ENCODE results near the gene SVIL.
"Not testable (repeated sequence)": the region's sequence is repeated elsewhere in the genome, so short reads cannot be mapped to it uniquely, and the experiment has no call there.

SVIL gene

DNA sequence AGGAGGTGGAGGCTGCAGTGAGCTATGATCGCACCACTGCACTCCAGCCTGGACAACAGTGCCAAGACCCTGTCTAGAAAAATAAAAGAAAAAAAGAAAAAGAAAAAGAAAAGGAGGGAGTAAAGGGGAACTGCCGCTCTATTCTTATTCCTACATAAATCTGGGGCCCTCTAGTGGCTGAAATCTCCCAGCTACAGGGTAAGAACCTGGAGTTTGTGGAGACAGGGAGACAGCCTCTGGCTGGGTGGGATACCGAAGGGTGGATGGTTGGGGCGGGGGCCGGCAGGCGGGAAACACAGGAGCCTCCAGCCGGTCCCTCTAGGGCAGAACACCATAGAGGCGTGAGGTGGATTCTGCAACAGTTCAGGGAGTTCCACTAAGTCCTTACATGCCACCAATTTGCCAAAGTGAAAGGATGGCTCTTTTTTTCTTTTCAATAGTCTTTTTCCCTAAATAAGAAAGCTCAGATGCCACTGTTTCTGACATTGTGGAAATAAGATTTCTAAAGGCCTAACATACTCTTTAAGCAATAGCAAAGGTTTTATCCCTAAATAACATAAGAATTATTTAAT lies 117.3 kb downstream of the SVIL start:
- DNase-seq (ENCODE audit: low read depth), result peak; percentile 32
- no peak overlapping the region for H3K4me3 ChIP-seq (ENCODE audit: low read length)
- TF ChIP-seq, protein P1, sequence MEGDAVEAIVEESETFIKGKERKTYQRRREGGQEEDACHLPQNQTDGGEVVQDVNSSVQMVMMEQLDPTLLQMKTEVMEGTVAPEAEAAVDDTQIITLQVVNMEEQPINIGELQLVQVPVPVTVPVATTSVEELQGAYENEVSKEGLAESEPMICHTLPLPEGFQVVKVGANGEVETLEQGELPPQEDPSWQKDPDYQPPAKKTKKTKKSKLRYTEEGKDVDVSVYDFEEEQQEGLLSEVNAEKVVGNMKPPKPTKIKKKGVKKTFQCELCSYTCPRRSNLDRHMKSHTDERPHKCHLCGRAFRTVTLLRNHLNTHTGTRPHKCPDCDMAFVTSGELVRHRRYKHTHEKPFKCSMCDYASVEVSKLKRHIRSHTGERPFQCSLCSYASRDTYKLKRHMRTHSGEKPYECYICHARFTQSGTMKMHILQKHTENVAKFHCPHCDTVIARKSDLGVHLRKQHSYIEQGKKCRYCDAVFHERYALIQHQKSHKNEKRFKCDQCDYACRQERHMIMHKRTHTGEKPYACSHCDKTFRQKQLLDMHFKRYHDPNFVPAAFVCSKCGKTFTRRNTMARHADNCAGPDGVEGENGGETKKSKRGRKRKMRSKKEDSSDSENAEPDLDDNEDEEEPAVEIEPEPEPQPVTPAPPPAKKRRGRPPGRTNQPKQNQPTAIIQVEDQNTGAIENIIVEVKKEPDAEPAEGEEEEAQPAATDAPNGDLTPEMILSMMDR (conservative IDR thresholded peaks at IDR 0.05; ENCODE audit: low read length), result peak; percentile 68

DNA sequence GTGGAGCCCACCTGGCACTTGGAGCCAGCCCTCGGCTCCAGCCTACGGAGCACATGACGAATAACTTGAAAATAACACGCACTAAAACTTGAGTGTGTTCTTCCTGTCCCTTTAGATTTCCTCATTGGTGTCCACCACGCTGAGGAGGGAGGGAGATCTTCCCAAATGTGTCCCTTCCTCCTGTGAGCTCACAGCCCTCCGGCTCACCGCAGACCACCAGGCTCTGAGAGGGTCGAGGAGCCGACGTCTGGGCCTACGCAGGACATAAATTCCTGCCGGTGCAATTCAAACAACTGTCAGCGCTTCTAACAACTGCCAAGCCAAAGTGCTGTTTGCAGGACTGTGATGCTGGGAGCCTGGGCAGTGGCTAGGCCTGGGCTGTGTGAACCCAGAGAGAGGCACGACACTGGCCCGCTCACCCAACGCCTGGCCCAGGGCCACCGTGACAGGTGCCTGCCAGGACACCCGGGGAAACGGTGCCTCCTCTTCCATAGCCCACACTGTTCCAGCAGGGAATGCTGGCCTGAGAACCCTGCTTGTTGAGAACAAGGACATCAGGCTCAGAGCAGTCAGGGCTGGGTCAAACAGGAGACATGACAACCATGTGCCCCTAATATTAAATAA lies 118.3 kb downstream of the SVIL start:
- not testable (repeated sequence) for DNase-seq (ENCODE audit: low read depth)

DNA sequence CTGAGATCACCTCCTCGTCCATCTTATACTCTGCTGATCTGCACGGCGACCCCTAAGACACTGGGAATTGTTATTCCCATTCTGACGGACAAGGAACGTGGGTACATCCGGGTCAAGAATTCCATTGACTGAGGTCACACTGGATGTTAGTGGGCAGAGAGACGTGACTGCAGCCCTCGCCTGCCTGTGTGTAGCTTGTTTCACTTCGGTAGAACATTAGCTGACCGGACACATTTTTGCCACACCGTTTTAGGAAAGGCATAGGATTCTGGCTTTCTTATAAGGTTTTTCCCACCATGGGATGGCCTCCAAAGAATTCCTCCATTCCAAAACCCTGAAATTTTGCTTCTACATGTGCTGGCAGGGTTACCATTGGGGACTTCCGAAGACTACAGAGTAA lies 118.9 kb downstream of the SVIL start:
- not testable (repeated sequence) for H3K4me3 ChIP-seq (ENCODE audit: low read length); DNase-seq (ENCODE audit: low read depth)

More for the DNA sequence above, 118.3 kb downstream of the SVIL start:
- H3K4me3 ChIP-seq (ENCODE audit: low read length), result not testable (repeated sequence)

DNA sequence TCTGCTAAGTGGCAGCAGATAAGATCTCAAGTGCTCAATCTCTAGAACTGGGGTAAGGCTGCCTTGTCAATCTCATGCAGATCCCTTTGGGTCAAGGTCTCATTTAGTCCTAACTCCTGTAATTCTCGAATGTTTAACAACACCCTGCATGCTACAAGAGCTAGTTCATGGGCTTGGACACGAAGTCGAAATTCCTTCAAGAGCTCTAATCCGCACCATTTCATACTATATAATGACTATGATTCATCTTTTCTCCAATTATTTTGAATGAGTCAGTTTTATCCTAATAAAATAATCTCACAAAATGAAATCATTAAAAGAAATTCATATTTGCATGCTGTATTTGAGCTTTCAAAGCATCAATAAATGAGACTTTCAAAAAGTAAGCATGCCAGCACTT lies 119.7 kb downstream of the SVIL start:
- not testable (repeated sequence) for DNase-seq (ENCODE audit: low read depth)

DNA sequence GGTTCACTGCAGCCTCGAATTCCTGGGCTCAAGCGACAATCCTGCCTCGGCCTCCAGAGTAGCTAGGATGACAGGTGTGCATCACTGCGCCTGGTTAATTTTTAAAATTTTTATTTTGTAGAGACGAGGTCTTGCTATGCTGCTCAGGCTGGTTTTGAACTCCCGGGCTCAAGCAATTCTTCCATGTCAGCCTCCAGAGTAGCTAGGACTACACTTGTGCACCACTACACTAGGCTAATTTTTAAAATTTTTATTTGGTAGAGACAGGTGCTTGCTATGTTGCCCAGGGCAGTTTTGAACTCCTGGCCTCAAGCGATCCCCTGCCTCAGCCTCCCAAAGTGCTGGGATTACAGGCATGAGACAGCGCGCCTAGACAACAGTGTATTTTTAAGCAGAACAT lies 120.5 kb downstream of the SVIL start:
- TF ChIP-seq, protein P1 (conservative IDR thresholded peaks at IDR 0.05; ENCODE audit: low read length), result no peak
- H3K4me3 ChIP-seq (ENCODE audit: low read length), result no peak overlapping the region
- DNase-seq (ENCODE audit: low read depth), result no peak

More for the DNA sequence above, 119.7 kb downstream of the SVIL start:
- not testable (repeated sequence) for H3K4me3 ChIP-seq (ENCODE audit: low read length)

DNA sequence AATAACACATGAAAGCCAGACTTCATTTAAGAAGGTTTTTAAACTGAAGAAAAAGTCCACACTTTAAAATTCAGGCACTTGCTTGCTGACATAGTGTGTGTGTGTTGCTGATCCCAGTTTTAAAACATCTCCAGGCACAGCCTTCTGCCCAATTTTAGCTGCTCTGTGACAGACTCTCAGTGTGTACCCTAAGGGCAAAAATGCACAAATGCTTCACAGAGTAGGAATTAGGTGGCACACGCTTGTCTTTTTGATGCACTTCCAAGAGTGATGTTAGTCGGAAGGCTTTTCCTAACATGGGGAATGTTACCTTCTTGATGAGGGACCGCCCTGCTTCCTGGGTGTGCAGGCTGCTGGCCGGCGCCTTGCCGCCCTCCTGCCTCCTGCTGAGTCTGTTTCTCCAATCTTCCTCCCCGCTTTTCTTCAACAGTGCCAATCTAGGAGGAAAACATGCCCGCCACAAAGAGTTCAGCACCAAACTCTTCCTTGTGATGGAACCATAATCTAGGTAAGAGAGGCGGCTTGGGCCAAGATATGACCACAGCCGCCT lies 122.3 kb downstream of the SVIL start:
- TF ChIP-seq, protein P1 (conservative IDR thresholded peaks at IDR 0.05; ENCODE audit: low read length), result no peak
- H3K4me3 ChIP-seq (ENCODE audit: low read length), result no peak overlapping the region
- DNase-seq (ENCODE audit: low read depth), result no peak

DNA sequence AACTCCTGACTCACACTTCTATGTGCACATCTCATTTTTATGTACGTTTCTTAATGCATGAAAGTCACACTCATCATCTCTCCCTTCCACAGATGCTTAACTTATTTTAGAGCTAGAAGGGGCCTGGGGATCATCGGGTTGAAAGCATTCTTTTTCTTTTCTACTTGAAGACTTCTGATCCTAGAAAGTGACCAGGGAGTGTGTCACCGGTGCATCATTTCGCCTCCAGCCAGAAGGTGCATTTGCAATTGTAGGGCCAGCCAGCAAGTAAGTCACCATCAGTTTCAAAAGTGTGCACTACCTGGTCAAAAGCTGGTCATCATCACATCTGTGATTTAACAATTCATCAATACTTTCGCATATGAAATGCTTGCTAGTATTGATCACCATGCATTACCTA lies 123.0 kb downstream of the SVIL start:
- not testable (repeated sequence) for H3K4me3 ChIP-seq (ENCODE audit: low read length); DNase-seq (ENCODE audit: low read depth)

DNA sequence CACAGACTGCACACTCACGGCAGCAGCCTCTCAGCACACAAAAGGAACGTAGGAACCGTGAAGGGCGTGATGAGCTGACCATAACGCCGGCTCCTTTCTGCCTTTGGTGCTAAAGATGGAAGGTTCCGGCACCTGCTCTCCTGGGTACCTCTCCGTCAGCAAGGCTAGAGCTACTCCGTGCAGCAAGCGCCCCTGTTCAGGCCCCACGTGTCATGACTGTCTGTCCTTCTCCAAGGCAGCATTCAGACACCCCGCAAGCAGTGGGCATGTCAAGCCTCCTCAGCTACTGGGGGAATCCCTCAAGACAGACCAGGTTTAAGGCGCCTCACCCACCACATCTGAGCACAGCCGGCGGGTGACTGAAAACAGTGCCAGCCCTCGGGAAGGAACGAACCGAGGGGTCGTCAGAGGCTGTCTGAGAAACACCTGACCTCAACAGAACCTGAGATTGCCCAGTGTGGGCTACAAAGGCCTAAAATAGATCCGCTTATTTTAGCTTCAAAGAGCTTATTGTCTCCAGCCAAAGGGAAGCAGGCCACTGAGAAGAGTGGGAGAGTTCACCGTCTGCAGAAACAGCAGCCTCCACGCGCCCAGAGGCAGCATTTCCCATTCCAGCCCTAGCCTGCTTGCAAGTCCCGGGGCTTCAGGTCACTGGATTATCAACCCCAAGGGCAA lies 124.2 kb downstream of the SVIL start:
- not testable (repeated sequence) for DNase-seq (ENCODE audit: low read depth); H3K4me3 ChIP-seq (ENCODE audit: low read length)

DNA sequence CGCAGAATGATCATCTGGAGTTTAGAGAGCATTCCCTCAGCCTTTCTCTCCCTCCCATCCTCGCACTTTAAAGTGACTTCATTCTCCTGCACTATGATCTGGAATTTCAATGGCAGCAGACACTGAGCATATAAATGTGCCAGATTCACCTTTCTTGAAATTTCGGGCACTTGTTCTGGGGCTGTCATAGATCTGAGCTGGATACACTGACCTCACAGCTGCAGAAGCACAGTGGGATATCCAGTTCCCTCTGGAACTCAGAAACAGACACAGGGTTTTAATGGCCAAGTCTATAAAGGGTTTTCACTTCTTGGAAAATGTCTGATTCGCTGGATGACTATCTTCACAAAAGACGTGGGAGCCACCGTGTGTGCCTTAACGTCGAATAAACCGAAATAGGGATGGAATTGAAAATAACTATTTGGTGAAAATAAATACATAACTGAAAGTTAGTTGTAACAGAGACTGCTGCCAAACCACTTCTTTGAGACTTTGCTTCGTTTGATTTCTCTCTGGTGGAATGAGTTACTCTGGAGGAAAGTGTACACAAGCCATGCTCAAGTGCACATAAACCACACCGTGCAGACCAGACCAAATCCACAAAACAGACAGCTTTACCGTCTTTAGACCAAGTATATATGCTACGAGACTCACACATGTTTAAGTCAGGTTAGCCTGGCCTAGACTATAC lies 126.1 kb downstream of the SVIL start:
- no peak overlapping the region for H3K4me3 ChIP-seq (ENCODE audit: low read length)
- no peak for DNase-seq (ENCODE audit: low read depth)
- TF ChIP-seq, protein P1 (conservative IDR thresholded peaks at IDR 0.05; ENCODE audit: low read length), result no peak

DNA sequence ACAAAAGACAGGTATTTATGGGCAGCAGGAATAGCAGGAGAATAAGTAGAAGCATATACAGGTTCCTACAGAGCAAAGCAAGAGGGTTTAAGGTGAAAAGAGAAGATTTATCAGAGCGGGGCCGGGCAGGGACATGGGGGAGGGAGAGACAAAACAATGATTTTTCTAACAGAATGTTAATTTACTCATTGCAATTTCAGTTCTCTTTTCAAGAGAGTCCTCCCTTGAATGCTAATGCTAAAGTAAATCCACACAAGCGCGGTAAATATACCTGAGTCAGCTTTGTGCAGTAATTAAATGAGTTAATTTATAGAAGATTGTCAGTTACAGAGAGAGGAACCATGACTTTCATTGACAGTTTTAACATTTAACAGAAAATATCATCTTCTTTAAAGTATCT lies 127.0 kb downstream of the SVIL start:
- DNase-seq (ENCODE audit: low read depth); H3K4me3 ChIP-seq (ENCODE audit: low read length): not testable (repeated sequence)

DNA sequence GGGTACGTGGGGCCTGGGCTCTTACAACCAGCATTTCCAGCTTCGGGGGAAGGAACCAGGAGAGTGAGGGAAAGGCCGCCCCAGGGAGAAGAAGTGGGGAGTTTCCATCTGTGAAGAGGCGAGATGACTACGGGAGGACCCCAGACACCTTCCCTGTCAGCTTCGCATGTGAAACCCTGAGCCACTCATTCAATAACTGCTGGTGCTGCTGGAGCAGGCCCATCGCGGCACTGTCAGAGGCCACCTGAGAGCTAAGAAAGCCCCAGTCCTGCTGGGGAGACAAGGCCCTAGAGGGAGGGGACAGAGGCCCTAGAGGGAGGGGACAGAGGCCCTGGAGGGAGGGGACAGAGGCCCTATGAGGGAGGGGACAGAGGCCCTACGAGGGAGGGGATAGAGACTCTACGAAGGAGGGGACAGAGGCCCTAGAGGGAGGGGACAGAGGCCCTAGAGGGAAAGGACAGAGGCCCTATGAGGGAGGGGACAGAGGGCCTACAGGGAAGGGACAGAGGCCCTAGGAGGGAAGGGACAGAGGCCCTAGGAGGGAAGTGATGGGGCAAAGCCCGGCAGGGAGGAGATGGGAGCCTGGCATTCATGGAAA lies 128.3 kb downstream of the SVIL start:
- H3K4me3 ChIP-seq (ENCODE audit: low read length); DNase-seq (ENCODE audit: low read depth): not testable (repeated sequence)

Measured in AG10803 (cell line).